NB4 (cell line): ENCODE data around the gene EPB41L1.

Source experiments
- POLR2A ChIP-seq: IDR thresholded peaks from 2 replicates; pipeline ENCODE4 v1.6.1; 2011; ENCODE audit warnings: mild to moderate bottlenecking; ENCODE audit not compliant: insufficient read length; ENCODE audit errors: extremely low read depth
- TF ChIP-seq, protein P1 (sequence below): IDR thresholded peaks from one replicate; pipeline ENCODE4 v1.5.1; 2012; ENCODE audit warnings: low read depth, low read length
- TF ChIP-seq, protein P2 (sequence below): IDR thresholded peaks from 2 replicates; pipeline ENCODE4 v1.6.1; 2011; ENCODE audit warnings: low read depth, low read length

DNA sequence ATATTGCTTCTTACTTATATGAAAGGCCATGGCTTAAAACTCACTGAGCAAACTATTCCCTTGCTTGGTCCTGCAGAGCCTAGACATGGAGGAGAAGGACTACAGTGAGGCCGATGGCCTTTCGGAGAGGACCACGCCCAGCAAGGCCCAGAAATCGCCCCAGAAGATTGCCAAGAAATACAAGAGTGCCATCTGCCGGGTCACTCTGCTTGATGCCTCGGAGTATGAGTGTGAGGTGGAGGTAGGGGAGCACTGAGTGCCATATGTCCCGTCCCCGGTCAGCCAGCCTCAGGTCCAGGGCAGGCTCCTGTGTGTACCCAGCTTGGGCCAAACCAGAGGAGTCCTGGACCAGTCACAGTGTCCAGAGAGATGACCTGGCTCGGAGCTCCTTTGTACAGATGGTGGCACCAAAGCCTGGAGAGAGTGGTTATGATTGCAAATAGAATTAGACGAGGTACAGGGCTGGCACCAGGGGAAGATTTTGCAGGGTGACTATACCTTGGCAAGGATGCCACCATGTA lies 21.0 kb downstream of the EPB41L1 start:
- TF ChIP-seq, protein P1, sequence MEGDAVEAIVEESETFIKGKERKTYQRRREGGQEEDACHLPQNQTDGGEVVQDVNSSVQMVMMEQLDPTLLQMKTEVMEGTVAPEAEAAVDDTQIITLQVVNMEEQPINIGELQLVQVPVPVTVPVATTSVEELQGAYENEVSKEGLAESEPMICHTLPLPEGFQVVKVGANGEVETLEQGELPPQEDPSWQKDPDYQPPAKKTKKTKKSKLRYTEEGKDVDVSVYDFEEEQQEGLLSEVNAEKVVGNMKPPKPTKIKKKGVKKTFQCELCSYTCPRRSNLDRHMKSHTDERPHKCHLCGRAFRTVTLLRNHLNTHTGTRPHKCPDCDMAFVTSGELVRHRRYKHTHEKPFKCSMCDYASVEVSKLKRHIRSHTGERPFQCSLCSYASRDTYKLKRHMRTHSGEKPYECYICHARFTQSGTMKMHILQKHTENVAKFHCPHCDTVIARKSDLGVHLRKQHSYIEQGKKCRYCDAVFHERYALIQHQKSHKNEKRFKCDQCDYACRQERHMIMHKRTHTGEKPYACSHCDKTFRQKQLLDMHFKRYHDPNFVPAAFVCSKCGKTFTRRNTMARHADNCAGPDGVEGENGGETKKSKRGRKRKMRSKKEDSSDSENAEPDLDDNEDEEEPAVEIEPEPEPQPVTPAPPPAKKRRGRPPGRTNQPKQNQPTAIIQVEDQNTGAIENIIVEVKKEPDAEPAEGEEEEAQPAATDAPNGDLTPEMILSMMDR, result no peak
- no peak for TF ChIP-seq POLR2A
- TF ChIP-seq, protein P2, sequence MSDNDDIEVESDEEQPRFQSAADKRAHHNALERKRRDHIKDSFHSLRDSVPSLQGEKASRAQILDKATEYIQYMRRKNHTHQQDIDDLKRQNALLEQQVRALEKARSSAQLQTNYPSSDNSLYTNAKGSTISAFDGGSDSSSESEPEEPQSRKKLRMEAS, result no peak
